HG02588 (cell line): ENCODE data around the gene RETREG3.
"Not testable (repeated sequence)": the region's sequence is repeated elsewhere in the genome, so short reads cannot be mapped to it uniquely, and the experiment has no call there.

Source experiments
- ATAC-seq: cut with Tn5 transposase; IDR thresholded peaks from one replicate; pipeline ENCODE4 v1.9.1; 2021; ENCODE audit warnings: mild to moderate bottlenecking, moderate library complexity; ENCODE audit not compliant: unreplicated experiment

The RETREG3 gene, protein sequence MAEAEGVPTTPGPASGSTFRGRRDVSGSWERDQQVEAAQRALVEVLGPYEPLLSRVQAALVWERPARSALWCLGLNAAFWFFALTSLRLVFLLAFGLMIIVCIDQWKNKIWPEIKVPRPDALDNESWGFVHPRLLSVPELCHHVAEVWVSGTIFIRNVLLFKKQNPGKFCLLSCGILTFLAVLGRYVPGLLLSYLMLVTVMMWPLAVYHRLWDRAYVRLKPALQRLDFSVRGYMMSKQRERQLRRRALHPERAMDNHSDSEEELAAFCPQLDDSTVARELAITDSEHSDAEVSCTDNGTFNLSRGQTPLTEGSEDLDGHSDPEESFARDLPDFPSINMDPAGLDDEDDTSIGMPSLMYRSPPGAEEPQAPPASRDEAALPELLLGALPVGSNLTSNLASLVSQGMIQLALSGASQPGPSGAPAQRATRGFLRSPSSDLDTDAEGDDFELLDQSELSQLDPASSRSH

DNA sequence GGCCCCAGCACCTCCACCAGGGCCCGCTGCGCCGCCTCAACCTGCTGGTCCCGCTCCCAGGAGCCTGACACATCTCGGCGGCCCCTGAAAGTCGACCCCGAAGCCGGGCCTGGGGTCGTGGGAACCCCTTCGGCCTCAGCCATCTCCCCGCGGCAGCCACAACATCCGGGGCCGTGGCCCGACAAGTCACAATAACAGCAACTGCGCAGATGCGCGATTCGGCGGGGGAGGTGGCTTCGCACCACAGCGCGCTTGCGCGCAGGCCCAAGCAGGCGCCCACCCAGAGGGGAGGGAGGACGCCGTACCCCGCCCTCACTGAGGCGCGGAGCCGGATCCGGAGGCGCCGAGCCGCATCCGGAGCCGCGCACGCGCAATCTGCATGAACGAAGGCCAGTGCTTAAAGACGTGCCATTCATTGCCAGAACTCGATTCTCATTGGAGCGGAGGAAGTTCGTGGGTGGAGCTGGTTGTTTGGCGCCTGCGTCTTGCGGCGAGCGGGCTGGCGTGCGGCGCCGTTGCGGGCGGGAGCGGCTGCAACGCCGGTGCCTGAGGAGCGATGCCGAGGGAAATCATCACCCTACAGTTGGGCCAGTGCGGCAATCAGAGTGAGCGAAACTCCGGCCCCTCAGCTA is at the start of gene RETREG3, which contains the start of gene TUBG1:
Gene RETREG3, minus strand, starts transcription at position 193 of the 632 bp plus-strand sequence. Its CDS starts 50 bp downstream, at position 143.
Gene TUBG1, plus strand, starts transcription at position 502 of the 632 bp plus-strand sequence. Its CDS starts 55 bp downstream, at position 557.
- ATAC-seq: peak; percentile 81

DNA sequence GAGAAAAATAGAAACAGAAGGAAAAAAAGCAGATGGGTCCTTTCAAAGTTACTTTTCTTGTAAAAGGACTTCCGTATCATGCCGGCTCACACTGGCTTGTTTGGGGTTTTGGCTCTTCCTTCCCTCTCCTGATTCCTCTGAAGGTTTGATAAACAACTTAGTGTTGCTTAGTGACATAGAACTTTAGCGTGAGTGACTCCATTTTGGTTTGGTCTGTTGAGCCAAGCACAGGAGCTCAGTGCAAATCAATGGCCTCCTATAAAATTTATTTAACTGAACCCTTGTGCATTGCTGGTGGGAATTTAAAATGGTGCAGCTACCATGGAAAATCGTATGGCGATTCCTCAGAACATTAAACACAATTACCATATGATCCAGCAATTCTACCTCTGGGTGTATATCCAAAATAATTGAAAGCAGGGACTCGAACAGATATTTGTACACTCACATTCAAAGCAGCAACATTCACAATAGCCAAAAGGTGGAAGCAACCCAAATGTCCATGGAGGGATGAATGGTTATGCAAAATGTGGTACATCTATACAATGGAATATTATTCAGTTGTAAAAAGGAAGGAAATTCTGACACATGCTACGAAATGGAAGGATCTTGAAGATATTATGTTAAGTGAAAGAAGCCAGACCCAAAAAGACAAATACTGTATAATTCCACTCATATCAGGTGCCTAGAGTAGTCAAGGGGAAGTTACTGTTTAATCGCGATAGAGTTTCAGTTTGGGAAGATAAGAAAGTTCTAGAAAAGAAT is 48.8 kb upstream of the RETREG3 start:
- no peak for ATAC-seq

DNA sequence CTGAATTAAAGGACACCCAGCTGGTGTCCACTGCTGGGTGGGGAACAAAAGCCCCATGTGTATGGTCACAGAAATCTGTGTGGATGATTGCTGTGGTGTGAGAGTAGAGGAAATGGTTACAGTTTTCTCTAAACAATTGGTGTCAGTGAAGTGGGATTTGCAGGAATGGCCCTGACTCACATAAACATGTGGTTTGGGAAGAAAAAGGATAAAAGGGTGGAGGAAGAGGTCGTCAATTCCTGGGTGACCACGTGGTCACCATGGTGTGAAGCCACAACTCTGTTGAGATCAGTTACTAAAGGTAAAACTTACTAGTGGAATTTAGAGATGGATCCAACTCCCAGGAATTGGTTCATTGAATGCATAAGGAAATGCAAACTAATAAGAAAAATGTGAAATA is 46.4 kb upstream of the RETREG3 start:
- ATAC-seq: no peak

DNA sequence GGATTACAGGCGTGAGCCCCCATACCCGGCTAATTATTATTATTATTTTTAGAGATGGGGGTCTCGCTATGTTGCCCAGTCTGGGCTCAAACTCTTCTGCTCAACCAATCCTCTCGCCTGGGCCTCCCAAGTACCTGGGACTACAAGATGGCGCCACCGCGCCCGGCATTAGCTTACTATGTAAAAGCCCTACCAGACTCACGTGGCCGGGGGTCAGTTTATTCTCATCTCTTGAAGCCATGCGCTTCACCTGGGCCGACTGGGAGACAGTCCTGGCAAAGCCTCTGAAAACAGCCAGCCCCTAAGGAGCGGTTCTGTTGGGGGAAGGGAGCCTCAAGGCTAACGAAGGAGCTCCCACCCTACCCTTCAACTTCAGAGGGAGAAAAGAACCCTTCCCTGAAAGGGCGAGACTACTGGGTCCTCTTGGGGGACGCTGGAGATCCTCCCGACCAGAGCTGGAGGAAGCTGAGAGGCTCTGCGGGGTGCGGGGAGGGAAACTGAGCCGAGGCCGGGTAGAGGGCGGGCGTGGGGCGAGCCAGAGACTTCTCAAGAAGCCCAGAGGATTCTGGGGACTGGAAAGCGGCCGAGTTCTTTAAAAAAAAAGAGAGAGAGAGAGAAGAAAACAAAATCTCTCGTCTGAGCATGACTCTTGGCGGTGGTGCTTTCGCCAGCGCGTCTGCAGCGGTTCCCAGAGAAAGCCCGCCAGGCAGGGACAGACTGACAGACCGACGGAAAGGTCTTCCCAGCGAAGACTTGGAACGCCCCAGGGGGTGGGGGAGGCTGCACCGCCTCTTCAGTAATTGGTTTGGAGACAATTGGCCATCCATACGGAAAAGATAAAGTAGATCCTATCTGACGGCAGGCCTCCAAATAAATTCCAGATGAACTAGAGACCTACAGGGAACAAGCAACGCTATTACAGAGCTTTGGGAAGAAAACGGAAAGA is 44.3 kb upstream of the RETREG3 start:
- ATAC-seq: no peak

DNA sequence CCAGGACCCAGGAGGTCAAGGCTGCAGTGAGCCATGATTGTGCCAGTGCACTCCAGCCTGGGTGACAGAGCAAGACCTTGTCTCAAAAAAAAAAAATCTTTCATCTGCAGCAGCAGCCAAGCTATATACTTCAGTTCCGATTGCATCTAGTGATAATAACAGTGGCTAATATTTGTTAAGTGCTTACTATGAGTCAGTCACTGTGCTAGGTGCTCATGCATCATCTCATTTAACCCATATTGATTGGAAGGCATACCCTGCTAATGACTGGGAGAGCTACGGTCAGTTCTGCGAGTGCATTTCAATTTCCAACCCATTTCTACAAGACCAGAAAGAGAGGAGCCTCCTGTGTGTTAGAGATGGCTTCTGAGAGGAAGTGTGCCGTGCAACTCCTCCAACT is 42.2 kb upstream of the RETREG3 start:
- no peak for ATAC-seq

DNA sequence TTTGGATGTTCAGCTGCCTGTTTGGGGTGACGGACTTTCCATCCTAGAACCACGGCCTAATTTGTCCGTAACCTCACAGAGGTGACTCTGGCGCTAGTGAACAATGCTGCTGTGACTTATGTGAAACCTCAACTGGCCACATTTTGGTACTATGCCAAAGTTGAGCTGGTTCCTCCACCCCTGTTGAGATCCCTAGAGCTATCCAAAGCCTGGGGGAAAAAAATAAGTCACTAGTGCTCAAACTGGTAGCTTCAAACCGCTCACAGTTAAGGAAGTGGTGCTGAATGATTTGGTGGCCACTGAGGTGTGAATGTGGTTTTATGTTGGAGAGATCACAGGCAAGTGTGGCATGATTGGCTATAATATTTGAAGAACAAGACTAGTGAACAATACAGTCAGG is 38.6 kb upstream of the RETREG3 start:
- ATAC-seq: no peak

DNA sequence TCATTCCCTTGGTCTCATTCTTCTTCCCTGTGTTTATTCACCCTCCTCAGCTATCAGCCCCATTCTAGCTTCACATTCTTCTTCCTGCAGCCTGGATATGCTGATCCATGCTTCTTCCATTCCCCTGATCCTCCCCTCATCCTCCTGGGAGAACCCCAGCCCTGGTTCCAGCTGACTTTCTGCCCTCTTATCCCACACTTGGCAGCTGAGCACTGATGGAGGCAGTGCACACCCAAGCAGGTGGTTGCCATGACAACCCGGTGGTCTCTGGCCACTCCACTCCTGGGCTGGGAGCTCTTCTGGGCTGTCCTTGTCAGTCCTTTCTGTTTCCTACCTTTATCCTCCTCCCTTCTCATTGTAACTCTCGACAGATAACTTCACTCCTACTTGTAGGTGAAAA is 33.2 kb upstream of the RETREG3 start:
- ATAC-seq: no peak

DNA sequence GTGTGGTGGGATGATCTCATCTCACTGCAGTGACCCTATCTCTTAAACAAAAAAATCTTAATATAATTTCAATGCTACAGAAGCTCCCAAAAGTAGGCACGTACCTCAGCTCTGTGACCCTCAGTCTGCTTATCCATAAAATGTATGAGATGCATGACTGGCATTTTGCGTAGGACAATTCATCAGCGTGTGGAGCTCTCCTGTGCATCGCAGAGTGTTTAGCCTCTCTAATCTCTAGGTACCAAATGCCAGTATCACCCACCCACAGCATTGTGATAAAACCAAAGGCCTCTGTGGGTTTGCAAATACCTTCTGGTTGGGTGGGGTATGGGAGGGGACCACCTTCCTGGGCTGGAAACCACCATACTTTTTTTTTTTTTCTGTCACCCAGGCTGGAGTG is 30.9 kb upstream of the RETREG3 start:
- no peak for ATAC-seq

DNA sequence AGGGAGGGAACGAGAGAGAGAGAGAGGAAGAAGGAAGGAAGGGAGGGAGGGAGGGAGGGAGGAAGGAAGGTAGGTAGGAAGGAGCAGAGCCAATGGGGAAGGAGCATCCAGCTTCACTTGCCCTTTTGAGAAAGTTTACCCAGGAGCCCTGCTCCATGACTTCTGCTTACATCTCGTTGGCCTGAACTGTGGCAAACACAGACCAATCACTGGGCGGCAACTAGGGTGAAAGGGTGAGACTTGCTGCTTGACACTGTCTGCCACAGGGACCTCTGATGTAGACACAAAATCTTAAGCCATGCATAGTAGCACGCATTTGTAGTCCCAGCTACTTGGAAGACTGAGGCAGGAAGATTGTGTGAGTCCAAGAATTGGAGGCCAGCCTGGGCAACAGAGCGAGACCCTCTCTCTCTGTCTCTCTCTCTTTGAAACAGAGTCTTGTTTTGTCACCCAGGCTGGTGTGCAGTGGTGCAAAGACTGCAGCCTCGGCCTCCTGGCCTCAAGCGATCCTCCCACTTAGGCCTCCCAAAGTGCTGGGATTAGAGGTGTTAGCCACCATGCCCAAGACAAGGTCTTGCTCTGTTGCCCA is 30.4 kb upstream of the RETREG3 start:
- ATAC-seq: no peak

DNA sequence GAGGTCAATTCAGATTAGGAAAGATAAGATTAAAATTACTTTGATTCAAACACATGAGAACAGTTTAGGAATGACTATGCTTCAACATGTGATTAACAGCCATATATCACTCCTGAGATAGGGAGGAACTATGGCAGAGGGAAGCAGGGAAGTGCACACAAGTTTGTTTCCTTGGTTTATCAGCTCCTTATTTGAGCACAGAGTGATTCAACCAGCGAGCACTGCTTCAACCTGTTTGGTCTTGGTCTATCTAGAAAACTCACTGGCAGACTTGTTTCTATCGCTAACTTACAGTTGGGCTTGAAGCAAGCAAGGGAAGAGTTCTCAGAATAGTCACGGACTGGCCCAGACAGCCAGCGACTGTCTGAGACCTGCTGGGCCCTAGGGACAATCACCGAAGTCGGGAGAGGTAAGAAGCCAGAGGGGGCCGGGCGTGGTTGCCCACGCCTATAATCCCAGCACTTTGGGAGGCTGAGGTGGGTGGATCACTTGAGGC is 23.8 kb upstream of the RETREG3 start:
- ATAC-seq: no peak

DNA sequence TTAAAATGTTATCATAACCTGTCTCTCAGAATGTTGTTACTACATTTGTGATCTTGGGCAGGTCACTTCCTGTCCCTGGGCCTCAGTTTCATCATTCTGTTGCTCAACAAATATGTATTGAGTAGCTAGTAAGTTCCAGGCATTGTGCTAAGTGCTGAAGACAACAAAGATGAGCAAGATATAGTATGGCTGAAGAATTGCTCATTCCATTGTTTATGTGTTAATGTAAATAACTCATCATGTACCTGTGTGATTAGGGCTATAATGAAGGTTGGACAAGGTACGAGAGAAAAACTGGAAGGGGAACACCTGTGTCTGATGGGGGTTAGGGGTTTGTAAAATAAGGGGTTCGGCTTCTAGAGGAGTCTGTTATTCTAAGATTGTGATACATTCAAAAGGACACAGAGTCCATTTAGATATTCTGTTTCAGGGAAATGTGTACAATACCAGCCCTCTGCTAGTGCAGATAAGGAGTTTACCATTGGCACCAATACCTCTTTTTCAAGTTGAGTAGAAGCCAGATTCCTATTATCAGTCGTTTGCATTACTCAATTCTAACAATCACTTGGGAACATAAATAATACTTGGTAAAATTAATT is 20.3 kb upstream of the RETREG3 start:
- no peak for ATAC-seq

DNA sequence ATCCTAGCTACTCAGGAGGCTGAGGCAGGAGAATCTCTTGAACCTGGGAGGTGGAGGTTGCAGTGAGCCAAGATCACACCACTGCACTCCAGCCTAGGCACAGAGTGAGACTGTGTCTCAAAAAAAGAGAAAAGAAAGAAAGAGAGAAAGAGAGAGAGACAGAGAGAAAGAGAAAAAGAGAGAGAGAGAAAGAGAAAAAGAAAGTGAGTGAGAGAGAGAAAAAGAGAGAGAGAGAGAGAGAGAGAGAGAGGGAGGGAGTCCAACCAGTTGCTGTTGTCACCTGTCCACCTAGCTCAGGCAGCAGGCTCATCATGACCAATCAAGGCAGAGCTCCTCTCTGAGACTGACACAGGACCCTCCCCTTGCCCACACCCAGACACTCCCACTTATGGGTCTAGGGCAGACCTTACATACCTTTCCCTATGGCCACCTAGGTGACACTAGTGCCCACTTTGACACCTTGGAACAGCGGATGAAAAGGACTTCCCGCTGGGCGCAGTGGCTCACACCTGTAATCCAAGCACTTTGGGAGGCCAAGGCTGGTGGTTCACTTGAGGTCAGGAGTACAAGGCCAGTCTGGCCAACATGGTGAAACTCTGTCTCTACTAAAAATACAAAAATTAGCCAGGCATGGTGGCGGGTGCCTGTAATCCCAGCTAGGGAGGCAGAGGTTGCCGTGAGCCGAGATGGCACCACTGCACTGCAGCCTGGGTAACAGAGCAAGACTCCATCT is 18.0 kb upstream of the RETREG3 start:
- ATAC-seq: not testable (repeated sequence)

DNA sequence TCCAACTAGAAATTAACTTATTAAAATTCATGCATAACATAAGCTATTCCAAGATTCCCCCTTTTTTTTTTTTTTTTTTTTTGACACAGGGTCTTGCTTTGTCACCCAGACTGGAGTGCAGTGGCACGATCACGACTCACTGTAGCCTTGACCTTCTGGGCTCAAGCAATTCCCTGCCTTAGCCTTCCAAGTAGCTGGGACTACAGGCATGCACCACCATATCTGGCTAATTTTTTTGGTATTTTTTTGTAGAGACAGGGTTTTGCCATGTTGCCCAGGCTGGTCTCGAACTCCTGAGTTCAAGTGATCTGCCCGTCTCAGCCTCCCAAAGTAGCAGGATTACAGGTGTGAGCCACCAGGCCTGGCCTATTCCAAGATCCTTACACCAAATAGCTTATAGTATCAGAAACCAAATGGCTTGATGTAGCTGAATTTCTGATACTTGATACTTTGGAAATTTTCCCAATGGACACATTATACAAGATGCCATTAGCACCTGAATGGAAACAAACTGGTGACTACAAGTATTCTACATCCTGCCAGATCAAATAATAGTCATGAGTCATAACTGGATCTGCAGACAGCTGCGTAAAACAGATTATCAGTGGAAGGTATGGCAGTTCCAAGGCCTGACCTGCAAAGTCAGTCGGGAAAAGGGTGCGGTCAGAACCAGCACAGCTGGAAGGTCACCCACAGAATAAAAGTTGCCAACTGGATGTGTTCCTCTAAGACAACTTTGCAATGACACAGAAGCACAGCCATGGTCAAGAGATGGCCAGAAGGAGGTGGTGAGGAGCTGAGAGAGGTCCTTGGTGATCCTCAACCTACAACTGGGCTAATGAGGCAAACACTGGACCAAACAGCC is 14.8 kb upstream of the RETREG3 start:
- no peak for ATAC-seq

DNA sequence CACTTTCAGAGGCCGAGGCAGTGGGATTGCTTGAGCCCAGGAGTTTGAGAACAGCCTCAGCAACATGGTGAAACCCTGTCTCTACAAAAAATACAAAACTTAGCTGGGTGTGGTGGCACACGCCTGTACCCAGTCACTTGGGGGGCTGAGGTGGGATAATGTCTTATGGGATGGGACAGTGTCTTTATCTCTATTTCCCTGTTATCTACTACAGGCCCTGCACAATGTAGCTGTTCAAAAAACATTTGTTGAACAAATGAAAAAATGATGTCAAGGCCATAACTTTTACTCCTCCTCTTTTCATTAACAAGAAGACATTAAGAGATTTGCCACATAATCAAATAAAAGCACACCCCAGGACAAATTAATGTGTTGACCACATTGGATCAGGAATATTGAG is 14.1 kb upstream of the RETREG3 start:
- ATAC-seq: no peak

DNA sequence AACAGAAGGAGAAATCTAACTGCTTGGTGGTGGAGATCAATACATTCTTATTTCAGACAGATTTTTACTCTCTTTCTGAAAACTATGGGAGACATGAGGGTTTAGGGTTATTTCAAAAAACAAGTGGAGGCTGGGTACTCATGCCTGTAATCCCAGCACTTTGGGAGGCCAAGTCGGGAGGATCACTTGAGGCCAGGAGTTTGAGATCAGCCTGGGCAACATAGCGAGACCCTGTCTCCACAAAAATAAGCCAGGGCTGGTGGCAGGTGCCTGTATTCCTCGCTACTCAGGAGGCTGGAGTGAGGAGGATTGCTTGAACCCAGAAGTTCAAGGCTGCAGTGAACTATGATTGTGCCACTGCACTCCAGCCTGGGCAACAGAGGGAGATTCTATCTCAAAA is 12.8 kb upstream of the RETREG3 start:
- ATAC-seq: not testable (repeated sequence)

DNA sequence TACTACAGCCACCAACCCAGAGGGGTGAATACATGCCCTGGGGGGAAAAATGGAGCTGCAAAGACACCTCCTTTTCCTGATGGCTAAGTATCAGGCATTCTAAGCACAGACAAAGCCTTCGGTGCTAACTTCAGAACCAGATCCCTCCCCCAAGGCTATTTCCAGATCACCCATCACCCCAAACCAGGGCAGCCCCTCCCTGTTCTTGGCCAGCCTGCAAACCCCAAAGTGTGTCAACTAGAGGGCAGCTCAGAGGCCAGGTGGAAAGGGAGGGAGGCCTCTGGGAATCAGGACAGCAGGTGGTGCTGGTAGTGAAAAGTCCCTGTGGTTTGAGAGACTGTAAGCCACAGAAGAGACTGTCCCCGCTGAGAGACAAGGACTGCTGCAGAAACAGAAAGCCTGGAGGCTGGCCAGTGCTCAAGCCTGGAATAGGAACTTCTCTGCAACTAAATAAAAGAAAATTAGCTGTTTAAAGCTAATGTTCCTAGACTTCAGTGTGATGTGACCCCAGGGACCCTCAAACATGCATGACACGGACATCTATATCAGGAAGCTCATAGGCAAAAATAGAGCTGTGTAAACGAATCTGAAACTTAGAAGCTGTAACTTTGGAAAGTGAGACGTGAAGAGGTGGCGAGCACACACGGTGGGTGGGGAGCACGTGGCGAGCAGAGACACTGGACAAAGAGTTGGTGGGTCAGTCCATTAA is 9.4 kb upstream of the RETREG3 start:
- ATAC-seq: peak; percentile 79

DNA sequence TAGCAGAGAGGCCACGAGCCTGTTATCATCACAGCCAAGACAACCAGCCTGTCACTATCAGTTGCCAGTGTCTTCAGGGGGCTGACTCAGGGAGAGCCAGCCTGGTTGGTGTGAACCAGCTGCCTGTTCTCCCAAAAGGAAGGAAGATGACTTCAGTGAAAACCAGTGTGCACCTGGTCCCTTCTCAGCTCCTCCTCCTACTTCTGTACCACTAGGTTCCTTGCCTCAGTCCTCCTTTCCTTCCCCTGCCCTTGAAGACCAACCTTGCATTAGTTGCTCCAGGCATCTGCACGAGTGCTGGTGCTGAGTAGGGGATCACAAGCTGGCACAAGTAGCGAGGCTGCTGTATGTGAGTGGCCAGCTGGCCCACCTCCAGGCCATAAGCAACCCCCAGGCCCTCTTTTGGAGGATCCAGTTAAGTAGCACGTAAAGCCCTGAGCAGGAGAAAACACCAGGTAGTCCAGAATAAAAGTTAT is 8.8 kb upstream of the RETREG3 start:
- peak; percentile 23 for ATAC-seq
